NCI-H526 treated with DMSO at 0.1 percent for 48 hours (cell line): Measurements from ENCODE around the gene CPSF7.

Experiments
- DNase-seq: peaks from one replicate; lab custom pipeline; 2025; lab: John Stamatoyannopoulos, UW

The CPSF7 gene

DNA sequence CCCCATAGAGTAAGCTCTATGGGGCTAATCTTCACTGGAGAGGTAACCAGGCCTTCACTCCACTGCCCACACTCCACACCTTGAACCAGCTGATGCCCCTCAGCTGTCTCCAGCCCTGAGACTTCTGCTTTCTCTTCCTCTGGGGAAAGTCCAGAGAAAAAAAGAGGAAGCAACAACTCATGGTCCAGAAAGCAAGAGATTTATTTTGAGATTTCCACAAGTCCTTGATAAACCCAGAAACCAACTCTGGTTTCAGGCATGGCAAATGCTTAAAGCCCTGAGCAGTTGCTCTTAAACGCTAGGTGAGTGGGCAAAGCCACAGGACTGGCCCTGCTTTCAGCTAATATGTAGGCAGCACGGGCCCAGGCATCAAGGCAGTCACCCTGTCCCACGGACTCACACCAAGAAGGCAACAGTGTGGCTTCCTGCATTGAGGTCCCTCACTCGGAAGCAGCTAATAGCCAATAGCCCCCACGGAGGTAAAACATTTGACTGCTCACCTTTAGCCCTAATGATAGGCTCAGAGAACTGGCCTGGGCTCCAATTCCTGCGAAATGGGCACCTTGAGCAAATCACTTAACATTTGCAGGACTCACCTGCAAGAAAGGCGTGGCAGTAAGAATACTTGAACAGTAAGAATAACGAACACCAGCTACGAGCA, 72.4 kb downstream of the CPSF7 start:
- no peak for DNase-seq

DNA sequence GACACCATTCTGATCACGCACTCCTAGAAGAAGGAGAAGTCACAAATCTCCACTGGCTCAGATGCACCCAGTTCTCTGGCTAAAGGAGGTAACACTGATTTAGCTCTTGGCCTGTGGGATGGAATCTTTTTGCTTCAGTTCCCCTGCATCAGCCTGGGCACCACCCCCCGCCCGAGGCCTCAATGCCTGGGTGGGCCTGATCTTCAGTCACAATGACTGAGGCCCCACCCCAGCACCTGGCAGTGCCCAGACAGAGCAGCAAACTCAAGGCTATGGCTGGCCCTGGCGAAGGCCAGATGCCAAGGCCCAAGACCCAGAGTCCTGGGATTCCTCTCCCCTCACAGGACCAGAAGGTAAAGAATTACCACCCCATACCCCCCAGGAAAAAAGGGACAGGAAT, 73.1 kb downstream of the CPSF7 start:
- no peak for DNase-seq

GRCh38 chr11:61354208-61354607, 75.6 kb downstream of the CPSF7 start:
- no peak for DNase-seq

DNA sequence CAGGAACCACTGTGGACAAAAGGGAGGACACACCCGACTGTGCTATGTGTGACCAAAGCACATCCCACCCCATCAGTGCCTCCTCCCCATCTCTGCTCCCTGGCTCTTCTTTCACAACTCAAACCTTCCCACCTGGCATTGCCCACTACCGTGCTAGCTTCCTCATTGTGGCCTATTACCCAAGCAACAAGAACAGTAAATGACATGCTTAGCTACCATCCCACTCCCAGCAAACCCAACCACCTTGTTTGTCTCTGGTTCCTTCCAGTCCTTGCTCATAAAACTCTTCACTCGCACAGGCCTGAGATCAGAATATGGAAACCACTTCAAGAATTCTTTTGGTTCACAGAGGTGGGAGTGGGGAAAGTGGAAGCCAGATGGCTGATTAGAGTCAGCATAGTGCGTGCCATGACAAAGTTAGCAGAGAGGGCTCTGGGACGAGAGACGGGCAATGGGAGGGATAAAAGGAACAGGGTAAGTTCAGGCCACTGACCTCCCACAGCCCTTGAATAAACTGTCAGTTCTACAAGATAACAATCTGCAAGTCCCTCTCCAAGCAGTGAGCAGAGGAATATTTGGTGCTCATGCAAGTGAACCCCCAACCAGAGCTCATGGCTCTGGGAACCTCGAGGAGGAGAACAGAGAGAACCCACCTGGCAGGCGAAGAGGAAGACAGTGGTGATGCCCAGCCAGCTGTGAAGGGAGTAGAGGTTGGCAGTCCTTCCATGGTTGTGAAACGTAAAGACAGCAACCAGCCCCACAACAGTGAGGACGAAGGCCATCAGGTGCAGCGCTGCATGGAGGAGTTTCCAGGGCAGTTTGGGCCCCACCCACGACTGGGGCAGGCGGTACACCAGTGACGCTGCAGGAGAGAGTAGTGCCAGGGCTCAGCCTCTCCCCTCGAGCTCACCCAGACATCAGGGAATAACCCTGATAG, 76.4 kb downstream of the CPSF7 start:
- DNase-seq, result no peak
